ENCODE results near the gene ACER2. TPM values are rescaled to one million over a fixed set of nuclear protein-coding genes. Genes with fewer than 3 reads are reported as not detected.
A peak's percentile ranks its signal among the peaks of the same experiment; 100 is the strongest.

ACER2 gene
- total and polyA plus RNA-seq, 10 of the 15 experiments (the other 5 are each of a cell fraction or from before 2014, with no cell fraction given) = 0.07 to 3.1 (median 2.2) TPM

- 15% methylated on average over 35 of the region's 49 CpGs for WGBS (ENCODE audit: insufficient coverage, insufficient replicate concordance, low lambda C conversion rate, missing lambda C conversion rate)
- no peak for TF ChIP-seq MEF2B (IDR thresholded peaks at IDR 0.05; ENCODE audit: partially characterized antibody, poor library complexity, severe bottlenecking)
- peak; percentile 3; the same call in 1 of the 2 replicates for TF ChIP-seq SMC3 (IDR thresholded peaks at IDR 0.05; ENCODE audit: borderline replicate concordance, low read length)
- no peak for TF ChIP-seq POLR2AphosphoS5 (IDR thresholded peaks at IDR 0.05; ENCODE audit: low read length)
- no peak for TF ChIP-seq RAD51 (IDR thresholded peaks at IDR 0.05)
- peak; percentile 67 to 73 (median 69) for TF ChIP-seq CTCF (IDR thresholded peaks at IDR 0.05 in 2 of 3, conservative IDR thresholded peaks at IDR 0.05 in 1 of 3; ENCODE audit: control insufficient read depth in 2 of 3, extremely low read depth in 1 of 3, insufficient read depth in 1 of 3, low read depth in 3 of 3, low read length in 3 of 3)
- TF ChIP-seq HCFC1 (IDR thresholded peaks at IDR 0.05; ENCODE audit: low read length) = no peak
- TF ChIP-seq YBX1 (IDR thresholded peaks at IDR 0.05) = no peak
- no peak for TF ChIP-seq CHD4 (IDR thresholded peaks at IDR 0.05)
- TF ChIP-seq MEF2A (IDR thresholded peaks at IDR 0.05; ENCODE audit: insufficient read depth, low read depth, low read length) = no peak
- TF ChIP-seq ZNF622 (IDR thresholded peaks at IDR 0.05) = no peak
- 0 out of 2 replicates have a peak, but pooled peaks have one; percentile 50 for TF ChIP-seq ZNF592 (IDR thresholded peaks at IDR 0.05)
- peak; percentile 39 for TF ChIP-seq IKZF1 (conservative IDR thresholded peaks at IDR 0.05)
- TF ChIP-seq YY1 (IDR thresholded peaks at IDR 0.05; ENCODE audit: low read depth, low read length) = 0 out of 2 replicates have a peak, but pooled peaks have one; percentile 37
- TF ChIP-seq EGR1 (IDR thresholded peaks at IDR 0.05; ENCODE audit: borderline replicate concordance in 1 of 2, low read depth in 2 of 2, low read length in 2 of 2) = peak in 1 of 2 experiments; percentile 67; a peak in 2 of 3 replicates
- no peak for TF ChIP-seq MAX (IDR thresholded peaks at IDR 0.05; ENCODE audit: low read depth, low read length)
- no peak for TF ChIP-seq SUPT20H (IDR thresholded peaks at IDR 0.05; ENCODE audit: borderline replicate concordance, control insufficient read depth, low read depth, low read length)
Measured at GRCh38 chr9:19464764-19465585, 56.2 kb downstream of the ACER2 start.

More at GRCh38 chr9:19464764-19465585, 56.2 kb downstream of the ACER2 start:
- intact Hi-C loops (cut with micrococcal nuclease; ENCODE audit: unreplicated experiment) = no loop called here
- H3K4me1 ChIP-seq (ENCODE audit: control insufficient read depth, insufficient read depth, low read length) = 0 out of 2 replicates have a peak, but pooled peaks cover 3% of the 10 kb centered on the region
- no peaks in the 10 kb centered on the region for H3K36me3 ChIP-seq (ENCODE audit: control insufficient read depth in 2 of 2, insufficient read depth in 2 of 2, low read length in 1 of 2)
- ChIA-PET CTCF (interaction anchor here (0.6 to 7.2 kb wide), 62 partner anchors 9 to 1723 kb away, joined by 3 to 102 read pairs (median 4); partner anchors contain the start of gene RRAGA), SMC1A (ENCODE audit: uncharacterized antibody, unreplicated experiment) (interaction anchor here (0.7 to 1.7 kb wide), 5 partner anchors 11 to 264 kb away, joined by 3 to 4 read pairs (median 4); no protein-coding TSS in a partner anchor), POLR2A (interaction anchor here (0.6 to 1.0 kb wide), 3 partner anchors 10 to 380 kb away, joined by 3 to 5 read pairs (median 3); no protein-coding TSS in a partner anchor), RAD21 (ENCODE audit: unreplicated experiment) (interaction anchor here (0.6 to 2.2 kb wide), 4 partner anchors 9 to 368 kb away, joined by 4 to 14 read pairs (median 6); no protein-coding TSS in a partner anchor)
- peak overlapping the region; percentile 96 for H3K4me2 ChIP-seq (ENCODE audit: control insufficient read depth, insufficient read depth)
- H3K27ac ChIP-seq (ENCODE audit: control insufficient read depth, insufficient read depth) = no peak overlapping the region
- peak overlapping the region; percentile 16; the same call in 1 of the 2 replicates for H3K9ac ChIP-seq (ENCODE audit: control insufficient read depth, insufficient read depth, low read length)
- ATAC-seq = peak; percentile 97
- H2AFZ ChIP-seq (ENCODE audit: control insufficient read depth, low read depth, low read length) = peak overlapping the region; percentile 89
- DNase-seq (ENCODE audit: low read depth, low spot score) = no peak
- peak overlapping the region; percentile 69; the same call in 1 of the 2 replicates for H3K4me3 ChIP-seq
- in situ Hi-C loops (cut with MboI) = loop anchor here (25.0 kb wide), 1 partner anchor 1203 kb away; no protein-coding TSS in a partner anchor
- H3K27me3 ChIP-seq (replicated peaks in 1 of 2; ENCODE audit: control insufficient read depth in 2 of 2, insufficient read depth in 2 of 2, low read length in 1 of 2) = no peaks in the 10 kb centered on the region
- no peaks in the 10 kb centered on the region for H3K79me2 ChIP-seq (ENCODE audit: control insufficient read depth, insufficient read depth, low read length)
- BruUV-seq (replicated peaks) = no TSS peak
- no peaks in the 10 kb centered on the region for H3K9me3 ChIP-seq (replicated peaks; ENCODE audit: control insufficient read depth, insufficient read depth, low read length)
- FAIRE-seq = peak; percentile 74
- H4K20me1 ChIP-seq (ENCODE audit: control insufficient read depth, insufficient read depth) = no peaks in the 10 kb centered on the region

Measured in GM12878 (cell line).